Measurements from ENCODE around the gene ADCK2. TPM values are rescaled to one million over a fixed set of nuclear protein-coding genes. Genes with fewer than 3 reads are reported as not detected.
"Not testable (repeated sequence)": the region's sequence is repeated elsewhere in the genome, so short reads cannot be mapped to it uniquely, and the experiment has no call there.

Gene ADCK2
- total and polyA plus RNA-seq, 4 donors: 10.4 to 27.0 (median 13.7) TPM

GRCh38 chr7:140734729-140735128 lies 62.0 kb downstream of the ADCK2 start:
- no peak for DNase-seq
- H3K9ac ChIP-seq (ENCODE audit: insufficient read depth in 1 of 2, low read length in 2 of 2): no peak overlapping the region
- H3K9me3 ChIP-seq (ENCODE audit: control insufficient read depth in 4 of 4, insufficient read depth in 3 of 4, low read length in 3 of 4): no peaks in the 10 kb centered on the region
- H3K4me3 ChIP-seq: no peak overlapping the region
- H3K36me3 ChIP-seq (ENCODE audit: control insufficient read depth in 4 of 4, insufficient read depth in 4 of 4, low read length in 4 of 4): peaks cover 0 to 7% (median 4%) of the 10 kb centered on the region in 4 donors
- no peak overlapping the region for H3K27ac ChIP-seq (ENCODE audit: low read depth in 1 of 2, low read length in 1 of 2)
- no peaks in the 10 kb centered on the region for H3K4me1 ChIP-seq (ENCODE audit: control insufficient read depth in 5 of 5, insufficient read depth in 5 of 5, low read length in 5 of 5)
- WGBS, 2 donors: 95 to 100% methylated on average over 2 of the region's 2 CpGs
- H3K27me3 ChIP-seq (ENCODE audit: control insufficient read depth in 3 of 3, insufficient read depth in 3 of 3, low read length in 2 of 3): no peaks in the 10 kb centered on the region
- no peak for ATAC-seq (ENCODE audit: insufficient read depth, low FRiP score)
- TF ChIP-seq CTCF (IDR thresholded peaks at IDR 0.05; ENCODE audit: control extremely low read depth, extremely low read depth): no peak

DNA sequence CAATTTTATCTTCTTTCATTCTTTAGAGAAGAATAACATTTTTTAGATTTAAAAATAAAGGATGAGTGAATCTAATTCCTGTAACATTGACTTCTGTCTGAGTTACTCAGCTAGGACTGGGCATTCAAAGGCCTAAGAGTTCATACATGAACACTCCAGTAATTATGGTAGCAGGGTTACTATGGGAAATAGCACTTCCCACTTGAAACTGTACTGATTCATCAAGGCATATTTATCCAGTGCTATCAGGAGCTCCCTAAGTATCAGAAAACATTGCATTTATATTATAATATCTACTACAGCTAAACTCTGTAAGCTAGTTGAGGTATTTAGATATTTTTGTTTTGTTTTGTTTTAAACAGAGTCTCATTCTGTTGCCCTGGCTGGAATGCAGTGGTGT lies 65.5 kb downstream of the ADCK2 start:
- no peaks in the 10 kb centered on the region for H3K4me1 ChIP-seq (ENCODE audit: control insufficient read depth in 5 of 5, insufficient read depth in 5 of 5, low read length in 5 of 5)
- no peak for DNase-seq
- no peak overlapping the region for H3K4me3 ChIP-seq
- no peak for TF ChIP-seq CTCF (IDR thresholded peaks at IDR 0.05; ENCODE audit: control extremely low read depth, extremely low read depth)
- peaks cover 3 to 7% (median 5%) of the 10 kb centered on the region in 4 donors for H3K36me3 ChIP-seq (ENCODE audit: control insufficient read depth in 4 of 4, insufficient read depth in 4 of 4, low read length in 4 of 4)
- H3K27me3 ChIP-seq (ENCODE audit: control insufficient read depth in 3 of 3, insufficient read depth in 3 of 3, low read length in 2 of 3): no peaks in the 10 kb centered on the region
- no peak overlapping the region for H3K27ac ChIP-seq (ENCODE audit: low read depth in 1 of 2, low read length in 1 of 2)
- H3K9me3 ChIP-seq (ENCODE audit: control insufficient read depth in 4 of 4, insufficient read depth in 3 of 4, low read length in 3 of 4): no peaks in the 10 kb centered on the region
- no peak overlapping the region for H3K9ac ChIP-seq (ENCODE audit: insufficient read depth in 1 of 2, low read length in 2 of 2)
- ATAC-seq (ENCODE audit: insufficient read depth, low FRiP score): no peak

- ATAC-seq (ENCODE audit: insufficient read depth, low FRiP score); H3K4me1 ChIP-seq (ENCODE audit: control insufficient read depth in 5 of 5, insufficient read depth in 5 of 5, low read length in 5 of 5); H3K27me3 ChIP-seq (ENCODE audit: control insufficient read depth in 3 of 3, insufficient read depth in 3 of 3, low read length in 2 of 3); H3K9me3 ChIP-seq (ENCODE audit: control insufficient read depth in 4 of 4, insufficient read depth in 3 of 4, low read length in 3 of 4); H3K27ac ChIP-seq (ENCODE audit: low read depth in 1 of 2, low read length in 1 of 2); DNase-seq; H3K4me3 ChIP-seq; H3K9ac ChIP-seq (ENCODE audit: insufficient read depth in 1 of 2, low read length in 2 of 2): not testable (repeated sequence)
- WGBS, 2 donors: 75 to 100% methylated on average over 2 of the region's 4 CpGs
- peaks cover 3 to 13% (median 6%) of the 10 kb centered on the region in 4 donors for H3K36me3 ChIP-seq (ENCODE audit: control insufficient read depth in 4 of 4, insufficient read depth in 4 of 4, low read length in 4 of 4)
These were observed 70.5 kb downstream of the ADCK2 start for GRCh38 chr7:140743255-140743654.

DNA sequence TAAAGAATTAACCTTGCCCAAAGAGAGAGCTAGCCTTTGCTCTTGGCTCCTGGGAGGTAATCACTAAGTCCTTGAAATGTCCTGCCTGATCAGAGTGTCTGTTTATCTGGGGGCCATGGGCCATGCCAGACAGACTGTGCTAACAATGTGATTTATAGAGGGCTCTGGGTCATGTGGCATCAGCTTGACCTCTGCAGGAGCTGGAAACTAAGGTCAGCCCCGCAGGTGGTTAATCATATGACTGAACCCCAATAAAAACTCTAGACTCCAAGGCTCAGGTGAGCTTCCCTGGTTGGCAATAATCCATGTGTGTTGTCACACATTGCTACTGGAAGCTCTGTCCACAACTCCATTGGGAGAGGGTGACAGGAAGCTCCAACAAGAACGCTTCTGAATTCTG lies 71.3 kb downstream of the ADCK2 start:
- TF ChIP-seq CTCF (IDR thresholded peaks at IDR 0.05; ENCODE audit: control extremely low read depth, extremely low read depth): no peak
- ATAC-seq (ENCODE audit: insufficient read depth, low FRiP score) (no peak), DNase-seq (no peak)
- H3K9ac ChIP-seq (ENCODE audit: insufficient read depth in 1 of 2, low read length in 2 of 2): no peak overlapping the region
- H3K4me1 ChIP-seq (ENCODE audit: control insufficient read depth in 5 of 5, insufficient read depth in 5 of 5, low read length in 5 of 5): no peaks in the 10 kb centered on the region
- H3K36me3 ChIP-seq (ENCODE audit: control insufficient read depth in 4 of 4, insufficient read depth in 4 of 4, low read length in 4 of 4): peaks cover 3 to 12% (median 5%) of the 10 kb centered on the region in 4 donors
- 97 to 98% methylated on average over 2 of the region's 2 CpGs for WGBS, 2 donors
- H3K27me3 ChIP-seq (ENCODE audit: control insufficient read depth in 3 of 3, insufficient read depth in 3 of 3, low read length in 2 of 3): no peaks in the 10 kb centered on the region
- no peaks in the 10 kb centered on the region for H3K9me3 ChIP-seq (ENCODE audit: control insufficient read depth in 4 of 4, insufficient read depth in 3 of 4, low read length in 3 of 4)
- no peak overlapping the region for H3K27ac ChIP-seq (ENCODE audit: low read depth in 1 of 2, low read length in 1 of 2)
- H3K4me3 ChIP-seq: no peak overlapping the region

Small RNAs within 50 kb of the gene (small RNA-seq; reads per million reads assigned to genes)
- not detected for gene RN7SL771P (ENCODE audit: low replicate concordance)

Other genes with a start within 250 kb of the ADCK2 start
- 100 to 1,000 TPM in 1 of 2 donors, 10 to 100 TPM in 1; 76.7 to 104 TPM for gene MKRN1, start 193.4 kb upstream of the ADCK2 start, total RNA-seq
- gene MKRN1, start 193.4 kb upstream of the ADCK2 start, polyA plus RNA-seq: 10 to 100 TPM; 46.9 to 47.3 TPM
- 10 to 100 TPM; 12.8 to 32.4 TPM for gene DENND2A, start 32.1 kb upstream of the ADCK2 start, total RNA-seq
- gene DENND2A, start 32.1 kb upstream of the ADCK2 start, polyA plus RNA-seq: 1 to 10 TPM; 4.1 to 6.6 TPM
- gene NDUFB2, start 23.8 kb downstream of the ADCK2 start, total RNA-seq: 100 to 1,000 TPM in 1 of 2 donors, 10 to 100 TPM in 1; 52.3 to 192 TPM
- gene NDUFB2, start 23.8 kb downstream of the ADCK2 start, polyA plus RNA-seq: 100 to 1,000 TPM; 188 to 327 TPM

Measured in lung (tissue), 13 donors.